ENCODE results near the gene CARS1. TPM values are rescaled to one million over a fixed set of nuclear protein-coding genes. Genes with fewer than 3 reads are reported as not detected.

Gene CARS1
- polyA plus RNA-seq, 1 of the 3 experiments (the other 2 are of a cell fraction) = 52.1 TPM

DNA sequence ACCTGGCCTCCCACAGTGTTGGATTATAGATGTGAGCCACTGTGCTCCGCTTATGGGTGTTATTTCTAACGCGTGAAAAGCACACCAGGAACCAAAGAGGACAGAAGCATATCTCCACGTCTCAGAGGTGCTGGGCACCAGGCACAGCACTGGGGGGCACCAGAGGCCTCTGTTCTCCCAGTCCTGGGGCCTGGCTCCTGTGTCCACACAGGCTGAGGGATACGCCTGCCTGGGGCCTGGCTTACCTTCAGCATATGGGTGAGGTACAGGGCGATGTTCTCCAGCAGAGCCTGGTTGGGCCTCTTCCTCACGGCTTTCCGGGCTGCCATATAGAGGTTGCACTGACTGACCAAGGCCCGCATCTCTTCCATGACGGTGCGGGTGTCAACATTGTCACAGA is 40.4 kb downstream of the CARS1 start:
- H4K20me1 ChIP-seq (ENCODE audit: insufficient read depth) = no peaks in the 10 kb centered on the region
- H2AFZ ChIP-seq (ENCODE audit: low read depth) = no peak overlapping the region
- H3K36me3 ChIP-seq (replicated peaks in 1 of 2; ENCODE audit: control insufficient read depth in 1 of 2, insufficient read depth in 2 of 2, low read length in 1 of 2) = peaks cover 55 to 66% of the 10 kb centered on the region in 2 experiments
- no peaks in the 10 kb centered on the region for H3K27me3 ChIP-seq (ENCODE audit: insufficient read depth)
- H3K4me1 ChIP-seq (ENCODE audit: control insufficient read depth in 1 of 2, insufficient read depth in 2 of 2, low read depth in 1 of 2, low read length in 1 of 2) = peaks cover 0 to 10% of the 10 kb centered on the region in 2 experiments; a peak in 2 of 4 replicates
- 80% methylated on average over 1 of the region's 11 CpGs for WGBS (ENCODE audit: low lambda C conversion rate)
- no peaks in the 10 kb centered on the region for H3K9me2 ChIP-seq
- no peak overlapping the region for H3K4me3 ChIP-seq (ENCODE audit: low read depth in 2 of 2, low read length in 1 of 2)
- ChIA-PET POLR2A (interaction anchor here (2.1 kb wide), 1 partner anchor 16 kb away, joined by 6 read pairs; no protein-coding TSS in a partner anchor), CTCF (interaction anchor here (0.7 to 0.8 kb wide), 3 partner anchors 10 to 75 kb away, joined by 3 to 6 read pairs (median 5); no protein-coding TSS in a partner anchor)
- H3F3A ChIP-seq (replicated peaks; ENCODE audit: insufficient read depth) = no peaks in the 10 kb centered on the region
- DNase-seq = no peak
- no peak overlapping the region for H3K9ac ChIP-seq
- H3K9me3 ChIP-seq = no peaks in the 10 kb centered on the region
- H3K79me2 ChIP-seq (ENCODE audit: insufficient read depth) = no peaks in the 10 kb centered on the region
- TF ChIP-seq RAD21 (IDR thresholded peaks at IDR 0.05; ENCODE audit: low read length) = peak; percentile 14; the same call in 1 of the 2 replicates
- no peak for TF ChIP-seq MXI1 (IDR thresholded peaks at IDR 0.05; ENCODE audit: low read depth, low read length)
- H3K4me2 ChIP-seq = no peak overlapping the region
- no peak overlapping the region; a peak in 1 of 4 replicates for H3K27ac ChIP-seq (ENCODE audit: low read depth in 2 of 2, low read length in 1 of 2)

DNA sequence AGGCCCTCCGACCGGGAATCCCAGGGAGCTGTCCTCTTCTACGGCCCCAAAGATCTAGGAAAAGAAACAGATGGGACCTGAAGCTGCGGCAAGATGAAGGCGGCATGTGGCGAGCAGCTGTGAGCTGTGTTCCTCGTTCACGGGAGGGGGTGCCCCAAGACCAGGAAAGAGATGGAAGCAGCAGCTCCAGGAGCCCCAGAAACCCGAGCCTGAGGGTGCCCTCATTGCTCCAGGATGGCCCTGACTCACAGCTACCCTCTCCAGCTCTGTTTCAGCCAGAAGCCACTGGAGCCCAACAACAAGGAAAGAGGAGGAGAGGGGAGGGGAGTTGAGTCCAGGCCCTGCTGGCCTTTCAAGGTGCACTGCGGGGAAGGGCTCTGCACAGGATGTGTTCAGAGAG is 41.4 kb downstream of the CARS1 start:
- Histone ChIP-seq H3K4me3 (ENCODE audit: low read depth in 2 of 2, low read length in 1 of 2) (no peak overlapping the region), H3K9me3 (no peaks in the 10 kb centered on the region), H3K9ac (no peak overlapping the region), H3F3A (replicated peaks; ENCODE audit: insufficient read depth) (no peaks in the 10 kb centered on the region), H4K20me1 (ENCODE audit: insufficient read depth) (no peaks in the 10 kb centered on the region), H3K9me2 (no peaks in the 10 kb centered on the region), H3K27me3 (ENCODE audit: insufficient read depth) (no peaks in the 10 kb centered on the region), H3K4me1 (ENCODE audit: control insufficient read depth in 1 of 2, insufficient read depth in 2 of 2, low read depth in 1 of 2, low read length in 1 of 2) (peaks cover 0 to 10% of the 10 kb centered on the region in 2 experiments; a peak in 1 of 4 replicates), H3K79me2 (ENCODE audit: insufficient read depth) (no peaks in the 10 kb centered on the region), H3K36me3 (replicated peaks in 1 of 2; ENCODE audit: control insufficient read depth in 1 of 2, insufficient read depth in 2 of 2, low read length in 1 of 2) (peaks cover 61 to 71% of the 10 kb centered on the region in 2 experiments), H3K27ac (ENCODE audit: low read depth in 2 of 2, low read length in 1 of 2) (peak overlapping the region in 1 of 2 experiments; percentile 68; a peak in 1 of 4 replicates), H3K4me2 (no peak overlapping the region), H2AFZ (ENCODE audit: low read depth) (no peak overlapping the region)
- CTCF ChIA-PET = interaction anchor here (0.6 to 4.1 kb wide), 7 partner anchors 9 to 76 kb away, joined by 3 to 28 read pairs (median 3); no protein-coding TSS in a partner anchor
- WGBS (ENCODE audit: low lambda C conversion rate) = 77% methylated on average over 9 of the region's 10 CpGs
- TF ChIP-seq FOSL2 (IDR thresholded peaks at IDR 0.05; ENCODE audit: borderline replicate concordance, low read depth) = no peak
- no peak for TF ChIP-seq RXRA (IDR thresholded peaks at IDR 0.05; ENCODE audit: borderline replicate concordance, low read depth)
- TF ChIP-seq NRF1 (IDR thresholded peaks at IDR 0.05; ENCODE audit: low read depth, low read length) = no peak
- TF ChIP-seq FOXM1 (IDR thresholded peaks at IDR 0.05; ENCODE audit: low read depth) = no peak
- TF ChIP-seq GATA2 (CRISPR knock-in tag; IDR thresholded peaks at IDR 0.05) = no peak
- TF ChIP-seq EZH2phosphoT487 (IDR thresholded peaks at IDR 0.05; ENCODE audit: borderline replicate concordance, low read depth) = no peak
- no peak for TF ChIP-seq FOXJ3 (CRISPR knock-in tag; IDR thresholded peaks at IDR 0.05)
- TF ChIP-seq, protein P1, sequence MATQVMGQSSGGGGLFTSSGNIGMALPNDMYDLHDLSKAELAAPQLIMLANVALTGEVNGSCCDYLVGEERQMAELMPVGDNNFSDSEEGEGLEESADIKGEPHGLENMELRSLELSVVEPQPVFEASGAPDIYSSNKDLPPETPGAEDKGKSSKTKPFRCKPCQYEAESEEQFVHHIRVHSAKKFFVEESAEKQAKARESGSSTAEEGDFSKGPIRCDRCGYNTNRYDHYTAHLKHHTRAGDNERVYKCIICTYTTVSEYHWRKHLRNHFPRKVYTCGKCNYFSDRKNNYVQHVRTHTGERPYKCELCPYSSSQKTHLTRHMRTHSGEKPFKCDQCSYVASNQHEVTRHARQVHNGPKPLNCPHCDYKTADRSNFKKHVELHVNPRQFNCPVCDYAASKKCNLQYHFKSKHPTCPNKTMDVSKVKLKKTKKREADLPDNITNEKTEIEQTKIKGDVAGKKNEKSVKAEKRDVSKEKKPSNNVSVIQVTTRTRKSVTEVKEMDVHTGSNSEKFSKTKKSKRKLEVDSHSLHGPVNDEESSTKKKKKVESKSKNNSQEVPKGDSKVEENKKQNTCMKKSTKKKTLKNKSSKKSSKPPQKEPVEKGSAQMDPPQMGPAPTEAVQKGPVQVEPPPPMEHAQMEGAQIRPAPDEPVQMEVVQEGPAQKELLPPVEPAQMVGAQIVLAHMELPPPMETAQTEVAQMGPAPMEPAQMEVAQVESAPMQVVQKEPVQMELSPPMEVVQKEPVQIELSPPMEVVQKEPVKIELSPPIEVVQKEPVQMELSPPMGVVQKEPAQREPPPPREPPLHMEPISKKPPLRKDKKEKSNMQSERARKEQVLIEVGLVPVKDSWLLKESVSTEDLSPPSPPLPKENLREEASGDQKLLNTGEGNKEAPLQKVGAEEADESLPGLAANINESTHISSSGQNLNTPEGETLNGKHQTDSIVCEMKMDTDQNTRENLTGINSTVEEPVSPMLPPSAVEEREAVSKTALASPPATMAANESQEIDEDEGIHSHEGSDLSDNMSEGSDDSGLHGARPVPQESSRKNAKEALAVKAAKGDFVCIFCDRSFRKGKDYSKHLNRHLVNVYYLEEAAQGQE (IDR thresholded peaks at IDR 0.05; ENCODE audit: low read depth, low read length) = no peak
- POLR2A ChIA-PET = interaction anchor here (0.7 to 2.1 kb wide), 2 partner anchors 15 to 363 kb away, joined by 4 to 6 read pairs; partner anchors contain the start of gene ZNF195
- DNase-seq = peak; percentile 58
